Central memory CD8-positive, alpha-beta T cell (primary cell): Measurements from ENCODE around the gene SNAPC5.
A peak's percentile ranks its signal among the peaks of the same experiment; 100 is the strongest.

Experiments used
- ATAC-seq: fragments of 150-1000 bp; cut with Tn5 transposase; replicated peaks from 2 replicates; pipeline ENCODE4 v1.10.0; 2022; ENCODE audit warnings: mild to moderate bottlenecking, moderate FRiP score, moderate number of reproducible peaks; ENCODE audit not compliant: poor library complexity, severe bottlenecking; ENCODE audit errors: extremely low read depth
- DNase-seq, 2 donors: peaks; one replicate each; pipeline ENCODE4 v3.0.0; 2021; ENCODE audit warnings: low spot score in 2 of 2
- H3K27ac Mint-ChIP-seq: one replicate; pipeline ENCODE4 v1.8.0; 2022; ENCODE audit warnings: low read depth, mild to moderate bottlenecking, moderate library complexity, mixed read lengths
- H3K27me3 Mint-ChIP-seq: one replicate; pipeline ENCODE4 v1.8.0; 2022; ENCODE audit warnings: mixed read lengths
- H3K36me3 Mint-ChIP-seq: one replicate; pipeline ENCODE4 v1.8.0; 2022; ENCODE audit warnings: mild to moderate bottlenecking, moderate library complexity, mixed read lengths; ENCODE audit not compliant: insufficient read depth
- H3K4me1 Mint-ChIP-seq: one replicate; pipeline ENCODE4 v1.8.0; 2022; ENCODE audit warnings: mixed read lengths
- H3K4me3 Mint-ChIP-seq: one replicate; pipeline ENCODE4 v1.8.0; 2022; ENCODE audit warnings: mild to moderate bottlenecking, moderate library complexity, mixed read lengths
- H3K9me3 Mint-ChIP-seq: one replicate; pipeline ENCODE4 v1.8.0; 2022; ENCODE audit warnings: mixed read lengths

Gene SNAPC5, protein sequence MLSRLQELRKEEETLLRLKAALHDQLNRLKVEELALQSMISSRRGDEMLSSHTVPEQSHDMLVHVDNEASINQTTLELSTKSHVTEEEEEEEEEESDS

DNA sequence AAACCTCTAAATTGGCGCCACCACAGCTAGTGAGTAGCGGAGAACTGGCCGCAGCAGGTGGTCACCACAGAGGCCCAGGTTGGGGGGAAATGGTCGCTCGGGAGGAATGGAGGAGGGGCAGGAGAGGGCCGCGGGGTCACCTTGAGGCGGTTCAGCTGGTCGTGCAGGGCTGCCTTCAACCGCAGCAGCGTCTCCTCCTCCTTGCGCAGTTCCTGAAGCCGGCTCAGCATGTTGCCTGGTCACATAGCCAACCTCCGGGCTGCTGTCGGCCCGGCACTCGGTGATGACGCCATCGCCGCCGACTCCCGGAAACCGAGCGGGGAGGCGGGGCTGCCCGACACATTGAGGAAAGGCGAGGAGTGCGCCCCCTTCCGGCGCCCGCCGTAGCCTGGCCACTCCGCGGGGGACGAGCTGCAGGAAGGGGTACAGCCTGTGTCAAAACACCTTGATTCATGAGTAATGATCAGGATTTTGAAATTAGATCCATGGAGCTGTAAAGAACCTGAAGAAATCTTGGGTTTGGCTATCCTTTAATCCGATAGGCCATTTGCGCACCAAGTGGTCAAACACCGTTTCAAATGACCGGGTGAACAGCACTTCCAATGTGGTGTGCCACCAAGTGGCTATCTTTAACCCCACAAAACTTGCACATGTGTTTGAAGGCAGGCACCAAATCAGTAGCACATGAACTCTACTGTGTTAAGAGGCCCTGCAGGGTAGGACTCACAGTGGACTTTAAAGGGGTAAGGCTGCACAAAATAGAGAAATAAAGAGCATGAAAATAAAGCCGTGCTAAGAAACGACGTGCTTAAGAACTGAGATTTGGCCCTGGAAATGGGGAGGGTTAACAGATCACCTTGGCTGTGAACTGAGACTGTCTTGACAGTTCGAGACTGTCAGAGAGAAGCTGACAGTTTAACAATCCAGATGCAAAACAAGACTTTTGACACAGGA, at the start of gene SNAPC5:
Gene SNAPC5, minus strand, starts transcription at position 261 of the 954 bp plus-strand sequence. Its CDS starts 31 bp downstream, at position 230.
- H3K9me3 Mint-ChIP-seq = no peaks in the 10 kb centered on the region
- peaks cover 77% of the 10 kb centered on the region for H3K36me3 Mint-ChIP-seq
- peaks cover 37% of the 10 kb centered on the region for H3K4me1 Mint-ChIP-seq
- ATAC-seq (peak; percentile 96), DNase-seq (peak; percentile 96 to 97)
- no peaks in the 10 kb centered on the region for H3K27me3 Mint-ChIP-seq
- H3K27ac Mint-ChIP-seq = peak within 1 kb of the TSS; percentile 95
- peak within 1 kb of the TSS; percentile 88 for H3K4me3 Mint-ChIP-seq

DNA sequence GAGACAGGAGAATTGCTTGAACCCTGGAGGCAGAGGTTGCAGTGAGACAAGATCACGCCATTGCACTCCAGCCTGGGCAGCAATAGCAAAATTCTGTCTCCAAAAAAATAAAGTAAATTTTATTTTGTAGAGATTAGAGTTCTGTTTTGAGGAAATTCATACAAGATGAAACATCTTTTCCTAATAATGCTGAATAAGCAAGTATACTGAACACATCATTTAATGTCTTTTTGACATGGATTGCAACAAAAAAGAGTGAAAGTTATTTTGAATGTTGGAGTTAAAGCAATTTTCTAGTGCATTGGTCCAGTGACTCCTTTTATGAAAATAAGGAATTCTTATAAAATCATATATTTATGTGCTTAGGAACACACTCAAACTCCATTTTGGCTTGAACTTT, 47.7 kb upstream of the SNAPC5 start:
- no peaks in the 10 kb centered on the region for H3K4me1 Mint-ChIP-seq
- no peak overlapping the region for H3K27ac Mint-ChIP-seq
- peaks cover 21% of the 10 kb centered on the region for H3K36me3 Mint-ChIP-seq

DNA sequence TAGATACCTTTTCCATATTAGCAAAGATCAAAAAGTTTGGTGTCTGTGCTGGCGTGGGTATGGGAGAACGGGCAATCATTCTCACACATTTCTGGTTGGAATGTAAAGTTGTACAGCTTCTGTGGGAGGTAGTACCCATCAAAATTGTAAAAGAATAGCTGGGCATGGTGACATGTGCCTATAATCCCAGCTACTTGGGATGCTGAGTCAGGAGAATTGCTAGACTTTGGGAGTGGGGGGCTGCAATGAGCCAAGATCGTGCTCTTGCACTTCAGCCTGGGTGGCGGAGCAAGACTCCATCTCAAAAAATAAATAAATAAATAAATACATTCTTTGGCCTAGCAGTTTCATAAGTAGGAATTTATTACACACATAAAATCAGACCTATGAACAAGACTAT, 45.3 kb upstream of the SNAPC5 start:
- ATAC-seq (no peak), DNase-seq (no peak)
- Mint-ChIP-seq H3K9me3 (no peaks in the 10 kb centered on the region), H3K4me3 (no peak overlapping the region), H3K36me3 (peaks cover 21% of the 10 kb centered on the region), H3K4me1 (no peaks in the 10 kb centered on the region), H3K27me3 (no peaks in the 10 kb centered on the region), H3K27ac (no peak overlapping the region)

More for the DNA sequence above, 47.7 kb upstream of the SNAPC5 start:
- Mint-ChIP-seq H3K9me3 (no peaks in the 10 kb centered on the region), H3K4me3 (no peak overlapping the region), H3K27me3 (no peaks in the 10 kb centered on the region)
- DNase-seq (no peak), ATAC-seq (no peak)

DNA sequence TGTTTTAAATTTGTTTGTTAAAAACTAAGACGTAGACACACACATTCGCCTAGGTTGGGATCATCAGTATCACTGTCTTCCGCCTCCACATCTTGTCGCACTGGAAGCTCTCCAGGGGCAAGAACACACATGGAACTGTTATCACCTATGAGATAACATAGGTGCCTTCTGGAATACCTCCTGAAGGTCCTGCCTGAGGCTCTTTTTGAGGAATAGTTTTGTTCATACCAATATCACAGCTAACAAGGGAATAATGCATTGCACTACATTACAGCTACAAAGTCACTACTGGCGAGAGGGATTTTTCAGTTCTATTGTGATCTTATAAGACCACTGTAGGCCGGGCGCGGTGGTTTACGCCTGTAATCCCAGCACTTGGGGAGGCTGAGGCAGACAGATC, 37.5 kb upstream of the SNAPC5 start:
- H3K4me1 Mint-ChIP-seq = no peaks in the 10 kb centered on the region
- no peaks in the 10 kb centered on the region for H3K27me3 Mint-ChIP-seq
- H3K36me3 Mint-ChIP-seq = peaks cover 18% of the 10 kb centered on the region
- DNase-seq (no peak), ATAC-seq (no peak)
- no peak overlapping the region for H3K4me3 Mint-ChIP-seq
- no peaks in the 10 kb centered on the region for H3K9me3 Mint-ChIP-seq
- H3K27ac Mint-ChIP-seq = no peak overlapping the region

DNA sequence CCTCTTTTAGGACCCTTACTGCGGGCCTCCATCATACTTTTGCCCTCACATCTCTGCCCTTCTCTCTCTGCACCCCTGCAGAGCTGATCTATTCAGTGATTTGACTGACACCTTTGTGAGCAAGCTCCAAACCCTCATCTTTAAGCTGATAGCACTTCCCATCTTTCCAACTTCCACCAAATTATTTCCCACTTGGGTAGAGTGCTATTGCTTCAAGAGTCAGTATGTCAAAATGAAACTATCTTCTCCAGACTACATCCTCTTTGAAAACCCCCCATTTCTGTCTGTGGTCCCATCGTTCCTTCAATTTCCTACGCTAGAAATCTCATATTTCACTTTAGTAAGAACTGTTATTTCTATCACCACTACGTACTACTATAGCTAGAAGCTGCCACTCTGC, 27.3 kb upstream of the SNAPC5 start:
- H3K4me1 Mint-ChIP-seq = peaks cover 9% of the 10 kb centered on the region
- H3K27ac Mint-ChIP-seq = no peak overlapping the region
- ATAC-seq (no peak), DNase-seq (no peak)
- peaks cover 14% of the 10 kb centered on the region for H3K36me3 Mint-ChIP-seq
- no peak overlapping the region for H3K4me3 Mint-ChIP-seq
- no peaks in the 10 kb centered on the region for H3K9me3 Mint-ChIP-seq
- H3K27me3 Mint-ChIP-seq = no peaks in the 10 kb centered on the region

DNA sequence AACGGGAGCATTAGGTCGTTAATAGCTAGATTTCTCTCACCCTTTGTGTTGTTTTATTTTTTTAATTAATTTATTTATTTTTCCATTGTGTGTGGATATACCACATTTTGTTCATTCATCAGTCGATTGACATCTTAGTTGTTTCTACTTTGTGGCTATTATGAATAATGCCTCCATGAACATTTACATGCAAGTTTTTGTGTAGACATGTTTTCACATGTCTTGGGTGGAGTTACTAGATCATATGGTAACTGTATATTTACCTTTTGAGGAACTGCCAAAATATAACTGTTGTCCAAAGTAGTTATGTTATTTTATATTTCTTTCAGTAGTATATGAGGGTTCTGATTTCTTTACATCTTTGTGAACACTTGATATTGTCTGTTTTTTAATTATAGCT, 26.4 kb upstream of the SNAPC5 start:
- H3K4me3 Mint-ChIP-seq = no peak overlapping the region
- H3K36me3 Mint-ChIP-seq = peaks cover 12% of the 10 kb centered on the region
- H3K9me3 Mint-ChIP-seq = no peaks in the 10 kb centered on the region

DNA sequence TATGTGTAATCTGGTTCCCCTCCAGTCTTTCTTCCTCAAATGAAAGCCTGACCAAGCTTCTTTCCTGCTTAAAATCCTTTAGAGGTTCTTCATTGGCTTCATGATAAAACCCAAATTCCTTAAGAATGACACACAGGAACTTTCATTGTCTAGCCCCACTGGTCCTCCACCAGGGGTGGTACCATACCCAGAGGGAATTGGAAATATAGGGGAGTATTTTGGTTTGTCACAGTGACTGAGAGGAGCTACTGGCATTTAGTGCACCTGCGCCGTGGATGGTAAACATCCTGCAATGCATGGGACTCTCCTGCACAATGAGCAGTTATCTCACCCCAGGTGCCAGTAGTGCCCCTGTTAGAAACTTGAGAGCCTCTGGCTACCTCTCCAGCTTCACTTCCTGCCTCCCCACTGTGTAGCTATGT, 18.4 kb upstream of the SNAPC5 start:
- no peak for ATAC-seq

More for the DNA sequence above, 26.4 kb upstream of the SNAPC5 start:
- no peak for DNase-seq
- ATAC-seq = no peak
- Mint-ChIP-seq H3K4me1 (peaks cover 9% of the 10 kb centered on the region), H3K27me3 (no peaks in the 10 kb centered on the region), H3K27ac (no peak overlapping the region)

DNA sequence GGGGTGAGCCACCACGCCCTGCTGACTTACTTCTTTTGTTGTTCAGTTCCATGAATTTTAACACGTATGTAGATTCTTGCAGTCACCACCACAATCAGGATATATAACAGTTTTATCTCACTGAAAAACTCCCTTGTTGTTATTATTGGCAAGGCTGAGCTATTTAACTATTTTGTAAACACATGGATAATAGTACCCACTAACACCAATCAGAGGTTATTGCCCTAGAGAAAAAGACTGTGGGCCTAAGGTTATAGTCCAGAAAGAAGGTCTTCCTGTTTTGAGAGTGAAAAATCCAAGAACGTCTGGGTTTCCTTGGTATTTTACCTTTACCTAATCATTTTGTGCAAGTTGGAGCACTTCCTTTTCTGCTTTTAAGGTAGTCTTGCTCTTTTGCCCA, 17.0 kb upstream of the SNAPC5 start:
- H3K27ac Mint-ChIP-seq = no peak overlapping the region
- H3K4me3 Mint-ChIP-seq = no peak overlapping the region
- H3K4me1 Mint-ChIP-seq = no peaks in the 10 kb centered on the region
- H3K27me3 Mint-ChIP-seq = no peaks in the 10 kb centered on the region
- H3K9me3 Mint-ChIP-seq = no peaks in the 10 kb centered on the region
- no peak for ATAC-seq
- H3K36me3 Mint-ChIP-seq = peaks cover 21% of the 10 kb centered on the region
- DNase-seq = no peak

More for the DNA sequence above, 18.4 kb upstream of the SNAPC5 start:
- Mint-ChIP-seq H3K4me1 (no peaks in the 10 kb centered on the region), H3K4me3 (no peak overlapping the region), H3K27ac (no peak overlapping the region), H3K36me3 (peaks cover 21% of the 10 kb centered on the region), H3K27me3 (no peaks in the 10 kb centered on the region), H3K9me3 (no peaks in the 10 kb centered on the region)
- no peak for DNase-seq

DNA sequence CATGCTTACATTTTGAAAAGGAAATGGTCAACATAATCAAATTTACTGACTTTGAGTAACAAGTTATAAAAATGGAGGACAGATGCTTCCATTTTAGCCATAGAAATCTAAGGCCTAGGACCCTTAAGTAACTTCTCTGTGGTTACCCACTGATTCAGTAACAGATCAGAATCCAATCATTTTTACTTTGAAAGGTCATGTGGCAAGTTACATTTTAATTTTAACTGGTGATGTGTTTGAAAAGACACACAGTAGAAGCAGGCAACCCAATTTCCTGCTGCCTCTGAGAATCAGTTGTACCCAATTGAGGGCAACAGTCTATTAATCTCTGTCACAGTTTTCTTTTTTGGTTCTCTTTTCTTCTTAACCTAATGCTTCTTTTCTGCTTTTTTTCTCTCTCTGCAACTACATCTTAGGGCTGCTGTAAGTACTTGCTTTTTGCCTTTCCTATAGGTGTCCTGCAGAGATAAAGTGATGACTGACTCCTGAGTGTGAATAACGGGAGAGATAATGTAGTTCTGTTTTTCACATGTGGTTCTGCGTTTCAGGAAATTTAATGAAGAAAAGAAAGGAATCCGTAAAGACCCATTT, 10.8 kb upstream of the SNAPC5 start:
- Mint-ChIP-seq H3K36me3 (peaks cover 18% of the 10 kb centered on the region), H3K4me1 (peaks cover 27% of the 10 kb centered on the region), H3K27me3 (no peaks in the 10 kb centered on the region), H3K4me3 (no peak overlapping the region), H3K27ac (no peak overlapping the region), H3K9me3 (no peaks in the 10 kb centered on the region)
- no peak for DNase-seq
- no peak for ATAC-seq

DNA sequence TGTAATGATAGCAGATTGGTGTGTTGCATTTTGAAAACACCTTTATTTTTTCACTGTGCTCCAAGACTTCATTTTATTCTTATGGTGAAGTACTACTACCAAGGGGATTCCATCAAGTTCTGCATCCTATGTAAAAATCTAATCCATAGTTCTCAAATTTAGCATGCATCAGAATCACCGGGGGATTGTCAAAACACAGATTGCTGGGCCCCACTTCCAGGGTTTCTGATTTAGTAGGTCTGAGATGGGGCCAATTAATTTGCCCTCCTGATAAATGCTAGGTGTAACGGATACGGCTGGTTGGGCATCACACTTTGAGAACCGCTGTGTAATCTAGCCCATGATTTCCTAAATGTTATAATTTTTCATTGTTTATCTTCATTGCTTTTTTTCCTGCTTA, 8.3 kb upstream of the SNAPC5 start:
- Mint-ChIP-seq H3K27ac (peak overlapping the region; percentile 96), H3K4me3 (peak overlapping the region; percentile 88), H3K4me1 (peaks cover 42% of the 10 kb centered on the region), H3K9me3 (no peaks in the 10 kb centered on the region), H3K36me3 (peaks cover 40% of the 10 kb centered on the region), H3K27me3 (no peaks in the 10 kb centered on the region)
- ATAC-seq (no peak), DNase-seq (no peak)

DNA sequence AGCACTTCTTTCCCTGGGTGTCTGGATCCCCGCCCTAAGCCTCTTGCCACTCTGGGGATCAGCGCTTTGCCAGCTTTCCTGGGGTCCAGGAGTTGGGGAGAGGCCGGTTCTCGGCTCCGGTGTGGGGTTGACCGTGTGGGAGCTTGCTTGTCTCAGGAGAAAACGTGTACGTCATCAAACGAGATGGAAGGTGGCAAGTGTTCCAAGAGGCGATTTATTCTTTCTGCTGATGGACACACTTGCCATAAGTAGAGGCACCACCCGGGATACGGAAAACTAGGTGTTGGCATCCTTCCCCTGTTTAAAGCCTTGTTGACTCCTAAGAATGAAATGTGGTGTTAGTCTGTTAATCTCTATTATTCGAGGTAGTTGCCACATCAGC, 7.9 kb upstream of the SNAPC5 start:
- H3K4me1 Mint-ChIP-seq = peaks cover 43% of the 10 kb centered on the region
- H3K36me3 Mint-ChIP-seq = peaks cover 44% of the 10 kb centered on the region
- peak overlapping the region; percentile 96 for H3K27ac Mint-ChIP-seq
- H3K4me3 Mint-ChIP-seq = peak overlapping the region; percentile 88
- ATAC-seq (peak; percentile 10), DNase-seq (no peak)
- no peaks in the 10 kb centered on the region for H3K27me3 Mint-ChIP-seq
- H3K9me3 Mint-ChIP-seq = no peaks in the 10 kb centered on the region

DNA sequence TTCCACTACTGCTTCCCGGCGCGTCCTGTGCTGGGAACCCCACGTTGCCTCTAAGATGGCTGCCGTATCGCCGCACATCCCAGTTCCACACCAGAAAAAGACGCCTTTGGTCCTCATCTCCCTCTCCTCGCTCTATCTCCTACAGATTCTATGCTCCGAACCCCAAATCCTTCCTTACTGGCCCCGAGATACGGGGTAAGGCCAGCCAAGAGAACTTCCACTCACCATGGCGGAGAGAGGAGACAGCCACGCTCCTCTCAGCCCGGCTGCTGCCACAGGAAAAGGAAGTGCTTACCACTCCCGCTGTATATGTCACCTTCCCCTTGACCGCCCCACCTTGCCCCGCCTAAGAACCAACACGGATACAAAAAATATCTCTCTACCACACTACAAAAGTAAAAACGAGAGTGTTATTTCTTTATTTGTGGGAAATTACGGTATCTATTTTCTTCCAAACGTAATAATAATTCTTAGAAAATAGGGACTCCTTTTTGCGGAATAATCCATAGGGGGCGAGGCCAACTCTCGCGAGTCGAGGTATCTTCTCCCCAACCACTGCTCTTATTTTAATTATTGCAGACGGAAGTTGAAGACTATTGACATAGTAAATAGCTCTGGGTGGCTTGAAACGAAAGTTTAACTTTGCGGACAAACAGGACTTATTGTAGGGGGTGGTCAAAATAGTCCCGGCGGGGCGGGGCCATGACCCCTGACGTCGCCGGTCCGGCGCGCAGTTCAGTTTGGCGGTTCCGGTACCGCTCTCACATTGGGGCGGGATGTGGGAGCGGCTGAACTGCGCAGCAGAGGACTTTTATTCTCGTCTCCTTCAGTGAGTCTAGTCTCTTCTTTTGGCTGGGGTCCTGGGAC, 7.2 kb upstream of the SNAPC5 start, which contains the start of the genes RPL4 and ZWILCH:
Gene RPL4, minus strand, starts transcription at position 293 of the 867 bp plus-strand sequence. Its CDS starts 65 bp downstream, at position 228.
Gene ZWILCH, plus strand, starts transcription at position 764 of the 867 bp plus-strand sequence. Its CDS starts 13 bp downstream, at position 777.
- Mint-ChIP-seq H3K4me1 (peaks cover 48% of the 10 kb centered on the region), H3K36me3 (peaks cover 50% of the 10 kb centered on the region), H3K27me3 (no peaks in the 10 kb centered on the region), H3K4me3 (peak within 1 kb of the TSS; percentile 88), H3K9me3 (no peaks in the 10 kb centered on the region), H3K27ac (peak within 1 kb of the TSS; percentile 96)
- ATAC-seq = peak; percentile 89
- peak; percentile 75 to 80 for DNase-seq
